TTC549 (cell line): Measurements from ENCODE around the gene AP5Z1.
A peak's percentile ranks its signal among the peaks of the same experiment; 100 is the strongest.

Experiments used
- FAIRE-seq: peaks from 2 replicates; lab custom pipeline; 2012; peaks lifted over from hg19 to GRCh38; lab: Jason Lieb, UNC

AP5Z1 gene, protein sequence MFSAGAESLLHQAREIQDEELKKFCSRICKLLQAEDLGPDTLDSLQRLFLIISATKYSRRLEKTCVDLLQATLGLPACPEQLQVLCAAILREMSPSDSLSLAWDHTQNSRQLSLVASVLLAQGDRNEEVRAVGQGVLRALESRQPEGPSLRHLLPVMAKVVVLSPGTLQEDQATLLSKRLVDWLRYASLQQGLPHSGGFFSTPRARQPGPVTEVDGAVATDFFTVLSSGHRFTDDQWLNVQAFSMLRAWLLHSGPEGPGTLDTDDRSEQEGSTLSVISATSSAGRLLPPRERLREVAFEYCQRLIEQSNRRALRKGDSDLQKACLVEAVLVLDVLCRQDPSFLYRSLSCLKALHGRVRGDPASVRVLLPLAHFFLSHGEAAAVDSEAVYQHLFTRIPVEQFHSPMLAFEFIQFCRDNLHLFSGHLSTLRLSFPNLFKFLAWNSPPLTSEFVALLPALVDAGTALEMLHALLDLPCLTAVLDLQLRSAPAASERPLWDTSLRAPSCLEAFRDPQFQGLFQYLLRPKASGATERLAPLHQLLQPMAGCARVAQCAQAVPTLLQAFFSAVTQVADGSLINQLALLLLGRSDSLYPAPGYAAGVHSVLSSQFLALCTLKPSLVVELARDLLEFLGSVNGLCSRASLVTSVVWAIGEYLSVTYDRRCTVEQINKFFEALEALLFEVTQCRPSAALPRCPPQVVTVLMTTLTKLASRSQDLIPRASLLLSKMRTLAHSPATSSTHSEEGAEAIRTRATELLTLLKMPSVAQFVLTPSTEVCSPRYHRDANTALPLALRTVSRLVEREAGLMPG

DNA sequence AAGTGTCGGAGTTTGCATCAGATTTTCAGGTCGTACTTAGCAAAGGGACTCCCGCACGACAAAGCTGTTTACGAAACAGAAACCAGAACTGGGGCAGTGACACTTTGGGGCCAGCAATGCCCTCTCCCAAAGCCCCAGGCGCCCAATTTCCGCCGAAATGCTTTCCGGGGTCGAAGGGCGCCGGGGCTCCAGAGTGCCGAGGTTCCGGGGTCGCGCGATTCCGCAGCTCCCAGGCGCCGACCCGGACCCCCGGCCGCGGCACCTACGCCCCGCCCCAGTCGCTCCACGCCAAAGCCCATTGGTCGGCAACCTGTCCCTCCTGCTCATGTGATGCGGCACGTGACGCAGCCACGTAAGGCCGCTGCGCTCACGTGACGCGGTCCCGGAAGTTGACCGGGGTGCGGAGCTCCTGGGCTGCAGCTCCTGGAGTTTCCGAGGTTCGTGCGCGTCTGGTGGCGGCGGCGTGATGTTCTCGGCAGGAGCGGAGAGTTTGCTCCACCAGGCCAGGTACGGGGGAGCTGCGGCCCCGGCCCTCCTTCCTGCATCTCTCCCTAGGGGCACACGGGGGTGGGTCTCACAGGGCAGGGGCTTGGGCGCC lies at the start of gene AP5Z1:
TSS of gene AP5Z1 (plus strand) at position 374 of the 598 bp plus-strand sequence. CDS start at position 467, 93 bp downstream.
- FAIRE-seq, result no peak

DNA sequence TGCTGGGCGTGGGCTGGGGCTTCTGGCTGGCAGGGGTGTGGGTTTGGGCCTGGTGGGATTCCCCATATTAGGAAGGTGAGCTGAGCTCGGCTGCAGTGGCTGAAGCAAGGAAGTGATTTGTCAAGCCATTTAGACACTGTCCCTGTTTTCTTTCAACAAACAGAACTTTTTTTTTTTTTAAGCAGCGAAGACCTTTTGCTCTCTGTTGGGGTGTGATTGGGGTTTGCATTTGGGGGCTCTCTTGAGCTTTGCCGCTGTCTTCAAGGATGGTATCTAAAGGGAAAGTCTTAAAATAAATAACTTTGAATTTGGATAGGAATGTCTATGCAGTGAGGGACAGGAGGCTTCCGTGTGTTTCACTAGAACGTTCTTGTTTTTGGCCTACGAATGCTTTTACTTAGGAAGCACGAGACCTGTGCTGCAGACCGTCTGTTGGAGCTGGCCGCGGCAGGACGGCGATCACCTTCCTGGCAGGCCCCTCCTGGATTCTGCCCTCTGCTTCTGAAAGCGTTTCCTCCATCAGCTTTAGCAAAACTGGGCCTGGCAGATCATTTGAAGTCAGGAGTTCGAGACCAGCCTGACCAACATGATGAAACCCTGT lies 49.5 kb upstream of the AP5Z1 start:
- FAIRE-seq, result no peak

GRCh38 chr7:4726566-4726965 lies 48.9 kb upstream of the AP5Z1 start:
- no peak for FAIRE-seq

DNA sequence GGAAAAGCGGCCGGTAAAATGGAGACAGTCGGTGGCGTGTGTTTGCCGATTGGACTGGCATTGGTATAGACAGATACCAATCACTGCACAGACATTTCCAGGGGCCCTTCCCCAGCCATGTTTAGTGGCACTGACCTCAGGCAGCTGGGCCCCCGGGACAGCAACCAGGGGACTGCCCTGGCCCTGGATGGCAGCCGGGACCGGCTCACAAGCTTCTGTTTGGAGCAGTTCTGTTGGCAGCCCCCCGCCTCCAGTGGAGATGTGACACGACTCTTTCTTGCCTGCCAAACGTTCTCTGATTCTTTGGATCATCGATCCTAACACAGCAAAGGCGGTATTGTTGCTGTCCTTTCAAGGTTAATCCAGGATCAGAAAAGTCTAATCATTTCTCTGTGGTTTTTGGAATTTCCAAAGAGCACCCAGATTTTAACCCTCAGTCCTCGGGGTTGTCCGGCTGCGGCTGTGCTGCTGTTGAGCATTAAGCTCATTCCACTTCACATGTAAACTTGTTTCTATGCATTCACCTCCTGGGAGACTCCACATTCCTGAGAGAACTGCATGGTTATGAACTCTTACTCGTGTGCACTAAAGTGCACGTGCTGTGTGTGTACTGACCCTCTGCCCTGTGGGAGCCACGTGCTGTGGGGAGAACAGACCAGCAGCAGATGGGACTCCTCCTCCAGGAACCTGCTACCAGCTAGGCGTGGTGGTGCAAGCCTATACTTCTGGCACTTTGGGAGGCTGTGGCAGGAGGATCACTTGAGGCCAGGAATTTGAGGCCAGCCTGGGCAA lies 47.3 kb upstream of the AP5Z1 start:
- FAIRE-seq, result no peak

DNA sequence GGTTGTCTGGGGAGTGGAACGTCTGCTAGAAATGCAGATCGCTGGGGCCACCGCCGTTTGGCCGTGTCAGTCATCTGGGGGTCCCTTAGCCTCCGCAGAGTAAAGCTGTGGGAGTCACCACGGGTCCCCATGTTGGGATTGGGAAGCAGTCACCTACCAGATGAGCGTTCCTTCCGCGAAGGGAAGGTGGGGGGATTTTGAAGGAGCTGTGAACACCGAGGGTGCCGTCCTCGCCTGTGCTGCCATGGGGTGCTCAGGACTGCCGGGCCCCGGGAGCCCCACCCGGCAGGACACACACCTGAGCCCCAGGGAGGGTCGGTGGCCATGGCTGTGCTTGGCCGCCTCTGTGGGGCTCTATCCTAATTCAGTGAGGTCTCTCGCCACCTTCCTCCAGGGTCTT lies 46.2 kb upstream of the AP5Z1 start:
- FAIRE-seq, result no peak

DNA sequence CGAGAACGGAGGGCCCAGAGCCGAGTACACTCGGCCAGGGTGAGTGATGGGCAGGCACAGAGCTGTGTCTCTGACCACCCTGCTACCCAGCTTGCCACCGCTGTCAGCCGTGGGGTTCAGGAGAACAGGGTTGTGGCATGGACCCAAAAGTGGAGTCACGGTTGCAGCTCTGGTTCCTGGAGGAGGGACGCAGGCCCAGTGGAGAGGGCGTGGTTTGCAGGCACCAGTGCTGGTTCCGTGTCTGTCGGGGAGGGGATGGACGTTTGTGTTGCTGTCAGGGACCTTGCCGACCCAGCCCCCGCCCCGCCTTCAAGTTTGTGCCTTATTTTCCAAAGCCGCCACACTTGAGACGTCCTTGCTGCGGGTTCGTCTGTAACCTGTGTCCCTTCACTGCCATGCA lies 45.1 kb upstream of the AP5Z1 start:
- FAIRE-seq, result no peak

- no peak for FAIRE-seq
Observed at GRCh38 chr7:4730971-4731370, 44.5 kb upstream of the AP5Z1 start.

- no peak for FAIRE-seq
Observed at GRCh38 chr7:4731803-4732202, 43.6 kb upstream of the AP5Z1 start.

DNA sequence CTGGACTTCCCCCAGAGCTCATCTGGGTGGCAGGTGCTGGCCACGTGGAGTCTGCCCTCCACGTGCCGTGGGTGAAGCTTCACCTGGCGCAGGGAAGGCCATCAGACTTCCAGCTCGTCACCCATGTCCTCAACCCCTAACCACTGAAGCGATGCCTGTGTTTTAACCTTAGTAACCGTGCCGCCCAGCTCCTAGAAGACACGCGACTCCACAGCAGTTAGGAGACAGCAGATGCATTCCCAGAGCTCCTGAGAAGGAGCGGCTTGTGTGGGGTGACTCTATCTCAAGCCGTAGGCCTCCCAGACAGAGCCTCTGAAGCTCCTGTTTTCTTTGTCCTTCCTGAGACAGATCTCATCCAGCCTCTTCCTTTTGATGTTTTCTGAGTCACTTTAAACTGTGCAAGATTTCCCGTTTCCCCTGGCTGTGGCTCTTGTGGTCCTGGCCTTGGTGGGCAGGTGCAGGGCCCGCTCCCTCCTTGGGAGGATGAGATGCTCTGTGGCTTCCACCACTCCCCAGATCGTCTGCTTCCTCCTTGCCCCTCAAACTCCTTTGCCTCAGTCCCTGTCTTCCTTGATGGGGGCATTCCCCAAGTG lies 41.4 kb upstream of the AP5Z1 start:
- FAIRE-seq, result no peak

GRCh38 chr7:4734587-4735345 lies 40.7 kb upstream of the AP5Z1 start:
- FAIRE-seq, result no peak

- no peak for FAIRE-seq
Observed at GRCh38 chr7:4737300-4737699, 38.1 kb upstream of the AP5Z1 start.

- FAIRE-seq, result no peak
Observed at GRCh38 chr7:4738711-4739527, 36.5 kb upstream of the AP5Z1 start.

GRCh38 chr7:4739528-4739992 lies 35.9 kb upstream of the AP5Z1 start:
- FAIRE-seq, result no peak

- FAIRE-seq, result no peak
Observed at GRCh38 chr7:4740796-4741195, 34.6 kb upstream of the AP5Z1 start.

GRCh38 chr7:4742051-4742573 lies 33.3 kb upstream of the AP5Z1 start:
- FAIRE-seq, result no peak

GRCh38 chr7:4742852-4743251 lies 32.6 kb upstream of the AP5Z1 start:
- FAIRE-seq, result no peak

DNA sequence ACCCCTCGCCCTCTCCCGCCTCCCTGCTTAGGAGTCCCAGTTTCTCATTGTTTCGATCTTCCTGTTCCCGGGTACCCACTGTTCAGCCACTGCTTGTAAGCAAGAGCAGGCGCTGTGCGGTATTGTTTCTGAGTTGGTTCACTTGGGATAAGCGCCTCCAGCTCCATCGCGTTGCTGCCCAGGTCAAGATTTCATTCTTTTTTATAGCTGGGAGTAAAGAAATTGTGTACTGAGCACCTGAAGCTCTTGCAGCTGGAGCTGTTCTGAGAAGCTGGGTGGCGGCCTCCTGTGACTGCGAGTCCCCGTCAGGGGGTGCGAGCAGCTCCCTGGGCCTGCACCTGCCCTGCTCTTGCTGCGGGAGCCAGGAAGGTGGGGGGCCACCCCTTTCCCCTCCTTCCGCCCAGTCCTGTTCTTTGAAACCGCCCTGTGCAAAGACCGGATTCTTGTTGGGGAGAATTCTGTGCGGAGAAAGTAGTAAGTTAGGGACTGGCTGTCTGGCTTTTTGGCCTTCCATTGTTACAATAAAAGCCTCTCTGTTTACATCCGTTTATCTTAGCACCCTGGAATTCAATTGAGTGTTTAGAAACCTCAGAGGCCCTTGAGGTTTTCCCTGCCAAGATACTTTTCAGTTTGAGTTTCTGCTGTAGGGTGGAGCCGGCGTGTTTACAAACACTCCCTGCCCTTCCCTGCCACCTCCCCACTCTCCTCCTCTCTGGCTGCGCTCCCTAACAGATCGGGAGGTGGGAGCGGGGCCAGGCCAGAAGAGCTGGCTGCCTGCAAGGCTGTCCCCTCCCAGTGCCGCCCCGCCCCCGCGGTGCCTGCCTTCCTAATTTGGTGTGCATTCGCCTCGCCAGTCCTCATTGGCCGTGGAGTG lies 30.8 kb upstream of the AP5Z1 start:
- FAIRE-seq, result peak; percentile 91

DNA sequence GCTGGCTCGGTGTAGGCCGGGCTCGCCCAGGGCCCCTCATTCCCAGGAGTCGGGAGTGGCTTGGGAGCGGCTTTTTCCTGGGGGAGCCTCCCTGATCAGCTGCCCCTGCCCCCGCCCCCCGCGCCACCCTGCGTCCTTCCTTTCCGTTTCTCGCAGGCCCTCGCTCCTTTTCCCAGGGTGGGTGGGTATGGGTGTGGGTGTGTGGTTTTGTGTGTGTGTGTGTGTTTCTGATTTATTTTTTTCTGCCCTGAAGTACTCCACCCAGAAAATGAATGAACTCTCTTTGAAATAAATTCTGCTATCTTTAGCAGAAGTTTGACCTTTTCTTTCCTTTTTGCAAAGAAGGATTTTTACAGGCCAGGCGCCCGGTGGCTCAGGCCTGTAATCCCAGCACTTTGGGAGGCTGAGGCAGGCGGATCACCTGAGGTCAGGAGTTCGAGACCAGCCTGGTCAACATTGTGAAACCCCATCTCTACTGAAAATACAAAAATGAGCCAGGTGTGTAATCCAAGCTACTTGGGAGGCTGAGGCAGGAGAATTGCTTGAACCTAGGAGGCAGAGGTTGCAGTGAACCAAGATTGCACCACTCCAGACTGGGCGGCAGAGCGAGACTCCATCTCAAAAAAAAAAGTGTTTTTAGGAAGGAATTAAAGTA lies 30.0 kb upstream of the AP5Z1 start:
- no peak for FAIRE-seq
